Mesodermal cell (in vitro differentiated cells): ENCODE data around the gene ZNF470. TPM values are rescaled to one million over a fixed set of nuclear protein-coding genes. Genes with fewer than 3 reads are reported as not detected.
A peak's percentile ranks its signal among the peaks of the same experiment; 100 is the strongest.

Source experiments
- H3K27ac ChIP-seq: 2 replicates; pipeline ENCODE4 v1.7.0; 2013; ENCODE audit warnings: mild to moderate bottlenecking, low read depth, low read length, moderate library complexity; ENCODE audit not compliant: severe bottlenecking
- H3K36me3 ChIP-seq: 2 replicates; pipeline ENCODE4 v1.7.1; 2013; ENCODE audit warnings: mild to moderate bottlenecking, low read length, moderate library complexity; ENCODE audit not compliant: control insufficient read depth, insufficient read depth
- H3K4me1 ChIP-seq: one replicate; pipeline ENCODE4 v1.7.1; 2013; ENCODE audit warnings: mild to moderate bottlenecking, low read length; ENCODE audit not compliant: insufficient read depth, control insufficient read depth, poor library complexity, severe bottlenecking
- H3K4me3 ChIP-seq: 2 replicates; pipeline ENCODE4 v1.7.0; 2013; ENCODE audit warnings: low read length, control low read depth, mild to moderate bottlenecking; ENCODE audit not compliant: insufficient read depth, poor library complexity, severe bottlenecking; ENCODE audit errors: extremely low read depth
- H3K9me3 ChIP-seq: 2 replicates; pipeline ENCODE4 v1.7.1; 2013; ENCODE audit warnings: mild to moderate bottlenecking, low read length, moderate library complexity; ENCODE audit not compliant: control insufficient read depth
- WGBS, 2 experiments: methylation state at CpG; one replicate each; pipeline ENCODE4 v1.1.5; 2013; ENCODE audit warnings: missing lambda C conversion rate in 2 of 2; ENCODE audit not compliant: insufficient coverage in 2 of 2; 5-methylcytosine and 5-hydroxymethylcytosine counted together
- polyA plus RNA-seq, 2 experiments: library from polyadenylated mRNA; stranded (reverse); fragments of 50-300 nt; gene quantifications; one replicate each; pipeline ENCODE4 v1.2.3, GENCODE V29; 2013

The ZNF470 gene
- 3.0 TPM for polyA plus RNA-seq (2013, experiment 1 of 2)
- 2.5 TPM for polyA plus RNA-seq (2013, experiment 2 of 2)

DNA sequence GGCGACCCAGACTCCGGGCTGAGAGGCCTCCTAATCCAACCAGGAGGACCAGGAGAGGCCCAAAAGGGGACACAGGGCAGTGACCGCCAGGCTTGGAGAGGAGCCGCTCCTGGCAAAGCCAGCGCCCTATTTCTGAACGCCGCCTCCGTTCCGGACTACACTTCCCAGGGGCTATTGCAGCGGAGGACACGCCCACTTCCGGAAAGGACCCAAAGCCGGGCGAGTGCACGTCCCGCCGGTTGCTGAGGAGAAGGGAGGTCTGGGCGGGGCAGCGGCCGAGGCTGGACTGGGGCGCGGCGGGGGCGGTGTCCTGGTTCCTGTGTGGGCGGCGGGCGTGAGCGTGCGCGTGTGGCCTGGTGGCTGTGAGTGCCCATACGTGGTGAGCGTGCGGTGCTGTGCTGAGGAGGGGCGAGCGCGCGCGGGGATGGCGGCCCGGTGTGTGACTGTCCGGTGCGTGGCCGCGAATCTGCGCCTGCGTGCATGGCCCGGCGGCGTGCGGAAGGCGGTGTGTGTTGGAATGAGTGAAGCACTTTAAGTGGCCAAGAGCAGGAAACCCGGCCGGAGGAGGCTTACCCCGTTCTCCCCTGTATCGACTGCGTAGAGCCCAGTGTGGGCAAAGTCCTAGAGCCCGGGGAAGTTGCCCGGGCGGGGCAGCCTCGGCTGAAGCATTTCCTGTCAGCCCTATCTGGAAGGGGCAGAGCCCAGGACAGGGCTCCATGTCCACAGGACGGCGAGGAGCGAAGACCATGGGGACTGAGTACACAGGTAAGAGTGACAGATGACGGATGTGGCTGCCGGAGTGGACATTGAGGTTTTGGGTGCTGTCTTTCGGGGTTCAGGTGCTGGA is at the start of gene ZNF470:
ZNF470 (plus strand) TSS at position 195 of the 847 bp plus-strand sequence. CDS start 2,844 bp downstream, outside the sequence.
- no peaks in the 10 kb centered on the region for H3K4me1 ChIP-seq
- WGBS, 2 experiments, result 4 to 7% methylated on average over 36 to 62 of the region's 66 CpGs
- peak within 1 kb of the TSS; percentile 89 for H3K4me3 ChIP-seq
- H3K27ac ChIP-seq, result peak within 1 kb of the TSS; percentile 29
- H3K9me3 ChIP-seq, result peaks cover 59% of the 10 kb centered on the region
- H3K36me3 ChIP-seq, result peaks cover 38% of the 10 kb centered on the region

DNA sequence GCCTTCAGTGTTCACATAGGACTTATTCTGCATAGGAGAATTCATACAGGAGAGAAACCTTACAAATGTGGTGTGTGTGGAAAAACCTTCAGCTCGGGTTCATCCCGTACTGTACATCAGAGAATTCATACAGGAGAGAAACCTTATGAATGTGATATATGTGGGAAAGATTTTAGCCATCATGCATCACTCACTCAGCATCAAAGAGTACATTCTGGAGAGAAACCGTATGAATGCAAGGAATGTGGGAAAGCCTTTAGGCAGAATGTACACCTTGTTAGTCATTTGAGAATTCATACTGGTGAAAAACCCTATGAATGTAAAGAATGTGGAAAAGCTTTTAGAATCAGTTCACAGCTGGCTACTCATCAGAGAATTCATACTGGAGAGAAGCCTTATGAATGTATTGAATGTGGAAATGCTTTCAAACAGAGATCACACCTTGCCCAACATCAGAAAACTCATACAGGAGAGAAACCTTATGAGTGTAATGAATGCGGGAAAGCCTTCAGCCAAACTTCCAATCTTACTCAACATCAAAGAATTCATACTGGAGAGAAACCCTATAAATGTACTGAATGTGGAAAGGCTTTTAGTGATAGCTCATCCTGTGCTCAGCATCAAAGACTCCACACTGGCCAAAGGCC is 41.9 kb upstream of the ZNF470 start:
- Histone ChIP-seq H3K4me3 (no peak overlapping the region), H3K9me3 (peaks cover 57% of the 10 kb centered on the region), H3K4me1 (no peaks in the 10 kb centered on the region), H3K36me3 (no peaks in the 10 kb centered on the region), H3K27ac (no peak overlapping the region)
- 100% methylated on average over 1 of the region's 4 CpGs; no CpG with 5 or more reads in 1 of the 2 experiments for WGBS, 2 experiments

DNA sequence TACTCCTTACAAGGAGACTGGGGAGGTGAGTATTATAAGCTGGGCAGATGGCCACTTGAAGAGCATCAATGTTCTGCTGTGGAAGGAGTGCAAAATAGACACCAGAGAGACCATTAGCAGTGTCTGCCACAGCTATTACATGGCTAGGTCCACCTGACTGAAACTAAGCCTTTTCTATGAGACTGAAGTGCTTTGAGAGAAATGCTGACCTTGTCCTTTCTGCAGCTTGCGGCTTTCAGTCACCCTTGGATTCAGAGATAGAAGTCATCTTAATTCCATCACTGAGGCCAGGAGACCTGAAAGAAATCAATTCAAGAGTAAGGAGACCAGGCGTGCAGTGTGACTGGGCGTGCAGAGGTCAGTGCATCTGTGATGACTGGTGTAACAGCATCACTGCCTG is 29.8 kb upstream of the ZNF470 start:
- Histone ChIP-seq H3K4me1 (no peaks in the 10 kb centered on the region), H3K27ac (no peak overlapping the region), H3K36me3 (peaks cover 11% of the 10 kb centered on the region), H3K4me3 (peak overlapping the region; percentile 54), H3K9me3 (peaks cover 68% of the 10 kb centered on the region)
- WGBS, 2 experiments, result 69 to 89% methylated on average over 2 to 3 of the region's 3 CpGs

DNA sequence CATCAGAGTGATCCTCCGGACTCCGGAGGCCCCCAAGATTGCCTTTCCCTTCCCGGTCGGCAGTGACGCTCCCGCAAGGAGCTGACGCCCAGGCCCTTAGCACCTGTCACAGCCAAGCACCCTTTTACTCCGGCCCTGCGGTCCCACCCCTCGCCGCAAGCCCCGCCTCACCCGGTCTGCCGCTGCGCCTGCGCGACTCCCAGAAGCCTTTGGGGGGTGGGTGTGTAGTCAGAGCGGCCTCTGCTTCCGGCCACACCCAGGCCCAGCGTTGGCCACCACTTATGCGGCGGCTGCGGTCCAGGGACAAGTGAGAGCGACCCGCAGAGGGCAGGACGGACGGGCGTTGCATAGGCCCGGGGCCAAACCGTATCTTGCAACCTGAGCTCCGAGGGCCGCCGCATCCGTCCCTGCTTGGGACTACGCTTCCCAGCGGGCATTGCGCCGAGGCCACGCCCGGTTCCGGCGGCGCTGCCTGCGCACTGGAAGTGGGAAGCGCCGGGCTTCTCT is 29.0 kb upstream of the ZNF470 start:
- H3K9me3 ChIP-seq, result peaks cover 67% of the 10 kb centered on the region
- H3K4me1 ChIP-seq, result no peaks in the 10 kb centered on the region
- peaks cover 11% of the 10 kb centered on the region for H3K36me3 ChIP-seq
- 1 to 5% methylated on average over 17 to 30 of the region's 46 CpGs for WGBS, 2 experiments
- H3K27ac ChIP-seq, result peak overlapping the region; percentile 78
- H3K4me3 ChIP-seq, result peak overlapping the region; percentile 54

DNA sequence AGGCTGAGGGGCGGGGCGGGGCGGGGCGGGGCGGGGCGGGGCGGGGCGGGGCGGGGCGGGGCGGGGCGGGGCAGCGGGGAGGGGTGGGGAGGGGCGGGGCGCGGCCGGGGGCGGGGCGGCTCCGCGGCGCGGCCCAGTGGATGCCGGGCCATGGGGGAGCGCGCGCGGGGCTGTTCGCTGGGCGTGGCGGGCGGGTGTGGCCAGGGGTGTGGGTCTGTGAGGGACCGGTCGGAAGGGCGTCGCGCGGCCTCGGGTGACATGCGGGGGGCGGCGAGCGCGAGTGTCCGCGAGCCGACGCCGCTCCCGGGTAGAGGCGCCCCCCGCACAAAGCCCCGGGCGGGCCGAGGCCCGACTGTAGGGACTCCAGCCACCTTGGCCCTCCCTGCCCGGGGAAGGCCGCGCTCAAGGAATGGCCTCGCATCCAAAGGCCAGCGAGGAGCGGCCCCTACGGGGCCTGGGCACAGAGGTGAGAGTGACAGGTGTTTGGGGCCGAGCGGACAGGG is 28.5 kb upstream of the ZNF470 start, which contains the start of gene ZFP28:
ZFP28 (plus strand) TSS at position 188 of the 503 bp plus-strand sequence; CDS start at position 259, 71 bp downstream.
- H3K27ac ChIP-seq, result peak within 1 kb of the TSS; percentile 78
- WGBS, 2 experiments, result 3 to 11% methylated on average over 19 to 25 of the region's 65 CpGs
- H3K4me3 ChIP-seq, result peak within 1 kb of the TSS; percentile 54
- H3K4me1 ChIP-seq, result no peaks in the 10 kb centered on the region
- peaks cover 16% of the 10 kb centered on the region for H3K36me3 ChIP-seq
- peaks cover 67% of the 10 kb centered on the region for H3K9me3 ChIP-seq

DNA sequence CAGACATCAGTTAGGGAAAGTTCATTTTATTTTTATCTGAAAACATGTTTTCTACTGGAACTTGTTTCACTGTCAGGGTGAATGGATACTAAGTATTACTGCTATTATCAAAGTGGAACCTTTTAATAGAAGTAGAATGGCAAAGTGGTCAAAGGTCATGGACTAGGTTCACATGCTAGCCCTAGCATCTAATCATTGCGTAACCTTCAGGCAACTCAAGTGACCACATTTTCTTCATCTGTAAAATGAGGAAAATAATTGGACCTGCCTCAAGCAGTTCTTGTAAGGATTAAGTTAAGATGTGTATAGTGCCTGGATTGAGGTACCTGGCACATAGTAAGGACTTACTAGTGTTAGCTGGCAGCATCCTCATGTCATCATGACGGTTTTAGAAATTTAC is 23.5 kb upstream of the ZNF470 start:
- Histone ChIP-seq H3K4me1 (no peaks in the 10 kb centered on the region), H3K4me3 (no peak overlapping the region), H3K27ac (no peak overlapping the region), H3K9me3 (peaks cover 69% of the 10 kb centered on the region), H3K36me3 (peaks cover 28% of the 10 kb centered on the region)
- WGBS, 2 experiments, result 80 to 100% methylated on average over 2 of the region's 2 CpGs

DNA sequence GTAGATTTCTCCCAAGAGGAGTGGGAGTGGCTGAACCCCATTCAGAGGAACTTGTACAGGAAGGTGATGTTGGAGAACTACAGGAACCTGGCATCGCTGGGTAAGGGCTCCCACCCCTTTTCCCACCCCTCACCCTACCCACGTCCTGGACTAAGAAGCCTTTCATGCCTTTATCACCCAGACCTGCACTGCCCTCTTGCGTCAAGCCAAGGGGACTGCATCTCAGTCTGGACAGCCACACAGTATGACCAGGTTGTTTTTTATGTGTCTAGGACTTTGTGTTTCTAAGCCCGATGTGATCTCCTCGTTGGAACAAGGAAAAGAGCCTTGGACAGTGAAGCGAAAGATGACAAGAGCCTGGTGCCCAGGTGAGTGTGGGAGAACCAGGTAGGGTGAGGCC is 19.7 kb upstream of the ZNF470 start:
- WGBS, 2 experiments, result 96 to 97% methylated on average over 3 to 4 of the region's 6 CpGs
- Histone ChIP-seq H3K4me3 (no peak overlapping the region), H3K4me1 (no peaks in the 10 kb centered on the region), H3K36me3 (peaks cover 42% of the 10 kb centered on the region), H3K27ac (no peak overlapping the region), H3K9me3 (peaks cover 57% of the 10 kb centered on the region)

DNA sequence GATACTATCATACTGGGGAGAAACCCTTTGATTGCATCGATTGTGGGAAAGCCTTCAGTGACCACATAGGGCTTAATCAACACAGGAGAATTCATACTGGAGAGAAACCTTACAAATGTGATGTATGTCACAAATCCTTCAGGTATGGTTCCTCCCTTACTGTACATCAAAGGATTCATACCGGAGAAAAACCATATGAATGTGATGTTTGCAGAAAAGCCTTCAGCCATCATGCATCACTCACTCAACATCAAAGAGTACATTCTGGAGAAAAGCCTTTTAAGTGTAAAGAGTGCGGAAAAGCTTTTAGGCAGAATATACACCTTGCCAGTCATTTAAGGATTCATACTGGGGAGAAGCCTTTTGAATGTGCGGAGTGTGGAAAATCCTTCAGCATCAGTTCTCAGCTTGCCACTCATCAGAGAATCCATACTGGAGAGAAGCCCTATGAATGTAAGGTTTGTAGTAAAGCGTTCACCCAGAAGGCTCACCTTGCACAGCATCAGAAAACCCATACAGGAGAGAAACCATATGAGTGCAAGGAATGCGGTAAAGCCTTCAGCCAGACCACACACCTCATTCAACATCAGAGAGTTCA is 12.9 kb upstream of the ZNF470 start:
- H3K4me3 ChIP-seq, result no peak overlapping the region
- 0 to 71% methylated on average over 1 of the region's 6 CpGs for WGBS, 2 experiments

DNA sequence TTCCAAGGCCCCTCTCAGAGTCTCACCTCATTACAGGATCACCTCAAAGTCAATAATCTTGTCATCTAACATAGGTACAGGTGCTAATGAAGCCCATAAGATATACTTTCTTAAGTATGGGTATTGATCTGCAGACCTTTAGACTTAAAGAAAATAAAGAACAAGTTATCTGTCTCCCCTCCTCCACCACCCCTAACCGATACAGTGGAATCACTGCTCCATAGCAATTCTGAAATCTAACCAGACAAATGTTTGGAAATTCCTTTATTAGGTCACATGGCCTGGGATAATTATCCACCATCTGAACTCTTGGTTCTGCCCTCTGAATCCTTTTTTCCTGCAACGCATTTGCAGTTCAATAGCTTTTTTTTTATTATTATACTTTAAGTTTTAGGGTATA is 4.5 kb upstream of the ZNF470 start:
- no peak overlapping the region for H3K4me3 ChIP-seq
- H3K4me1 ChIP-seq, result no peaks in the 10 kb centered on the region
- H3K27ac ChIP-seq, result no peak overlapping the region
- no peaks in the 10 kb centered on the region for H3K36me3 ChIP-seq
- H3K9me3 ChIP-seq, result peaks cover 40% of the 10 kb centered on the region
- WGBS, 2 experiments, result 100% methylated on average over 1 of the region's 2 CpGs

More for the DNA sequence above, 12.9 kb upstream of the ZNF470 start:
- Histone ChIP-seq H3K36me3 (peaks cover 37% of the 10 kb centered on the region), H3K9me3 (peaks cover 65% of the 10 kb centered on the region), H3K4me1 (no peaks in the 10 kb centered on the region), H3K27ac (no peak overlapping the region)

DNA sequence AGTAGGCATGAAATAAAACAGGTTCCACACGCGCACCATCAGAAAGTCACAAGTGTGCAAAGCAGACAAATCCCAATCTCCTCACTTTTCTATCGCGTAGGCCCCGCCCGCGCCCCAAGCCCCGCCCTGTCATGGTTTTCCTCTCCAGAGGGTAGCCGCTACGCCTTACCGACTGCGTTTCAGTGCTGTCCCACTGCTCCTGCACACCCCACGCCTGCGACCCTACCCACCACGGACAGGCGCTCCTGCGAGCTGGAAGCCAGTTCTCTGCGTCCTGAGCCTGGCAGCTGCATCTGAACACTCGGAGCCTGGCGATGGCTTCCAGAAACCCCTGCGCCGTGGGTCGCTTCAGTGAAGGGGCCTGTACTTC is 379 bp upstream of the ZNF470 start:
- Histone ChIP-seq H3K4me3 (peak overlapping the region; percentile 89), H3K9me3 (peaks cover 57% of the 10 kb centered on the region), H3K4me1 (no peaks in the 10 kb centered on the region), H3K36me3 (peaks cover 33% of the 10 kb centered on the region), H3K27ac (no peak overlapping the region)
- 5 to 6% methylated on average over 22 to 23 of the region's 23 CpGs for WGBS, 2 experiments
